ENCODE measurements around the gene DBI.
"Not testable (repeated sequence)": the region's sequence is repeated elsewhere in the genome, so short reads cannot be mapped to it uniquely, and the experiment has no call there.

The DBI gene

GRCh38 chr2:119402106-119402505 lies 35.3 kb downstream of the DBI start:
- no peak for DNase-seq (ENCODE audit: low read depth)

- DNase-seq (ENCODE audit: low read depth): no peak
Observed at GRCh38 chr2:119402645-119403560, 36.1 kb downstream of the DBI start.

DNA sequence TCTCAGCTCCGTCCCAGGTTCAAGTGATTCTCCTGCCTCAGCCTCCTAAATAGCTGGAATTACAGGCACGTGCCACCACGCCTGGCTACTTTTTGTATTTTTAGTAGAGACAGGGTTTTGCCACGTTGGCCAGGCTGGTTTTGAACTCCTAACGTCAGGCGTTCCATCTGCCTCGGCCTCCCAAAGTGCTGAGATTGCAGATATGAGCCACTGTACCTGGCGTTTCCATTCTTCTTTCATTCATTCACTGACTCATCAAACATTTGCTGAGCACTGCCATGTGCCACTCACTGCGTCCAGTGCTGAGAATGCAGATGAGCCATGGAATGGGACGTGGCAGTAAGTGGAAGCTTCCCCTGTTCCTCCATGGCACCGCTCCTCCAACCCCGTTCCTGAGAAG lies 36.8 kb downstream of the DBI start:
- DNase-seq (ENCODE audit: low read depth): not testable (repeated sequence)

GRCh38 chr2:119405151-119405550 lies 38.4 kb downstream of the DBI start:
- no peak for DNase-seq (ENCODE audit: low read depth)

DNA sequence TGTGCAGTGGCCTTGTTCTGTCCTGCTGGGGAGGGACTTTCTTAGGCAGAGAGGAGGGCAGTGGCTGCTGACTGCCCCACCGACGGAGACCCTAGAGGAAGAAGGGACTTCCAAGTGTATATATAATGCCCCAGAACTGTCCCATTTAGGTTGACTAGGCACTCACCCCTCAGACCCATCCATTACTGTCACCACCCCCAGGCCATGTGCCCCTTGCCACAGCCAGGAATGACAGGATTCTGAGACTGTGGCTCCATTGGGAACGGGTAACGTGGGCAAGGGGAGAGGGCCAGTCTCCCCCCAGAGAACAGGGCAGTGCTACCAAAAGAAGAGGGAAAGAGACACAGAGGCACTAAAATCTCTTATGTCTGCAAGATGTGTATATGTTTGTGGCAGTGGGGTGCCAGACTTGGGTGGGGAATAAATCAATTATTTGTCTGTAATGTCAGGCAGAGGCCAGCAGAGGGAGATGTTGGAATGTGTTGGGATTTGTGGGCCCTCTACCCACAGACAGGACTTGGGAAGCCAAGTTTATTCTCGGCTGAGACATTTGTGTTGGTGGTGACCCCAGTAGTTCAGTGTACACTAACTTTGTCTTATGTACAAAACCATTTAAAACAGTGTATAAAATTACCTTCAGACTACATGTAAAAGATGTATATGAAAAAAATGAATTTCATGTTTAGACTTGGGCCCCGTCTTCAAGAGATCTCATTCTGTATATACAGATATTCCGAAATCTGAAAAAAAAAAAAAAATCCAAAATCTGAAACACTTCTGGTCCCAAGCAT lies 40.8 kb downstream of the DBI start:
- no peak for DNase-seq (ENCODE audit: low read depth)

GRCh38 chr2:119408221-119408619 lies 41.4 kb downstream of the DBI start:
- no peak for DNase-seq (ENCODE audit: low read depth)

- DNase-seq (ENCODE audit: low read depth): no peak
Observed at GRCh38 chr2:119409506-119409905, 42.7 kb downstream of the DBI start.

DNA sequence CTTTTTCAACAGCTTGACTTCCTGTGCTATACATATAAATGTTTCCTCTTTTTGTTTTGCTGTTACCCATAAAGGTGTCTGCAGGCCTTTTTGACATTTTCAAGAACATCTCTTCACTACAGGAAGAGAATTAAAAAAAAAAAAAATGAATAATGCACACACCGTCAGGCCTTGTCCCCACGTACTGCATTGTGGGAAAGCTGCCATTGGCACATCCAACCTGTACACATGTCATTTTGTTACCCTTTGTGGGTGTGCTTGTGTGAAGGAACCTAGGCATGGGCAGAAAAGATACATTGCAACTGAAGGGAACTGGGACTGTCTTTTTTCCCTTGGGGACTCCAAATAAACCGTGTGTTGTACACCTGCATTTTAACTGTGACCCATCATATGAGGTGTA lies 48.1 kb downstream of the DBI start:
- DNase-seq (ENCODE audit: low read depth): no peak

DNA sequence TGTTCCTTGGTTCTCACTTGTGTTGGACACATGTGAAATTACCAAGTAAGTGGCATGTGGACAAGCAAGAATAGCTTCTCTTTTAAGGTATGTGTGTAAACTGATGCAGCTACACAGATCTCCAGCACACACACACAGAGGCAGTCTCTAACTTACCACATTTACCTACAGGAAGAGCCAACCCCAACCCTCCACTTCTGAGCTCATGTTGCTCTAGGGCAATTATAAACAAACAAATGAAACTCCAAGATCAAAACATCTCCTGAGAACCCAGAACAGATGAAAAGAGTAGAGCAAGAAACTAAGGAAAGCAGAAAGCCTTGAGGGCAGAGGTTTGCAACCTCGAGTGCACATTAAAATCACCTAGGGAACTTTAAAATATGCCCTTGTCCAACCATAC lies 48.9 kb downstream of the DBI start:
- no peak for DNase-seq (ENCODE audit: low read depth)

- DNase-seq (ENCODE audit: low read depth): no peak
Observed at GRCh38 chr2:119416299-119416923, 49.6 kb downstream of the DBI start.

DNA sequence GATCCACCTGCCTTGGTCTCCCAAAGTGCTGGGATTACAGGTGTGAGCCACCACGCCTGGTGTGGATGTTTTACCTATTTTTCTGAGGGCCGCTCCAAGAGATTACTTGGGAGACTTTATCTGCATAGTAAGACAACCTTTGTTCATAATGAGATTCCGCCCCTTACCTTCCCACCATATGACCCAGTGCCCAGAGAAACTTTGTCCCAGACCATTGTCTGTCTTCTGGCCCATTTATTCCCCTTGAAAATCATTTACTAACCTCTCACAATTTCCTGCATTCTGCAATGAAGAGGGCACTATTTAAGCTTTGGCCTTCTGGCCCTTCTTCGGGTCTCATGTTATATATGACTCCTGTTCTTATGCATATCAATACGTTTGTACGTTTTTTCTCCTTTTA lies 51.1 kb downstream of the DBI start:
- DNase-seq (ENCODE audit: low read depth): no peak

GRCh38 chr2:119419065-119419464 lies 52.3 kb downstream of the DBI start:
- no peak for DNase-seq (ENCODE audit: low read depth)

DNA sequence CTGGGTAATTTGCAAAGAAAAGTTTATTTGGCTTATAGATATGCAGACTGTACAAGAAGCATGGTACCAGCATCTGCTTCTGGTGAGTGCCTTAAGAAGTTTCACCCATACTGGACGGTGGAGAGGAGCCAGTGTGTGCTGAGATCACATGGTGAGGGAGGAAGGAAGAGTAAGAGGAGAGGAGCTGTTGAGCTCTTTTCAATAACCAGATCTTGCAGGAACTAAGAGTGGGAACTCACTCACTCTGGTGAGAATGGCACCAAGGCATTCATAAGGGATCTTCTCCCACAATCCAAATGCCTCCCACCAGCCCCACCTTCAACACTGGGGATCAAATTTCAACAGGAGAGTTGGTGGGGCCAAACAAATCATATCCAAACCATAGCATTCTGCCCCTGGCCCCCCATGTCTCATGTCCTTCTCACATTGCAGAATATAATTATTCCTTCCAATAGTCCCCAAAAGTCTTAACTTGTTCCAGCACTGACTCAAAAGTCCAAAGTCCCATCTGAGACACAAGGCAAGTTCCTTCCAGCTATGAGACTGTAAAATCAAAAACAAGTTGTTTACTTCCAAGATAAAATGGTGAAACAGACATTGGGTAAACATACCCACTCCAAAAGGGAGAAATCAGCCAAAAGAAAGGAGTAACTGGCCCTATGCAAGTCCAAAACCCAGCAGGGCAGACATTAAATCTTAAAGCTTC lies 53.2 kb downstream of the DBI start:
- no peak for DNase-seq (ENCODE audit: low read depth)

DNA sequence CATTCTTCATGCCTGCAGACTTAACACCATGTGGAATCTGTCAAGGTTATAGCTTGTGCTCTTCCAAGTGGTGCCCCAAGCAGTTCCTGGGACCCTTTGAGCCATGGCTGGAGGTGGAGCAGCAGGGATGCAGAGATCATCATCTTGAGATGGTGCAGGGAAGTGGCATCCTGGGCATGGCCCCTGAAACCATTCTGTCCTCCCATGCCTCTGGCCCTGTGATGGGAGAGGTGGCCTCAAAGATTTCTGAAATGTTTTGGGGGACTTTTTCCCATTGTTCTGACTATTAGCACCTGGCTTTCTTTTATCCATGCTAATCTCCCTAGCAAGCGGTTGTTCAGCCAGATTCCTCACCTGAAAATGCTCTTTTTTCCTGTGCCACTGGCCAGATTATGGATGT lies 54.5 kb downstream of the DBI start:
- no peak for DNase-seq (ENCODE audit: low read depth)

DNA sequence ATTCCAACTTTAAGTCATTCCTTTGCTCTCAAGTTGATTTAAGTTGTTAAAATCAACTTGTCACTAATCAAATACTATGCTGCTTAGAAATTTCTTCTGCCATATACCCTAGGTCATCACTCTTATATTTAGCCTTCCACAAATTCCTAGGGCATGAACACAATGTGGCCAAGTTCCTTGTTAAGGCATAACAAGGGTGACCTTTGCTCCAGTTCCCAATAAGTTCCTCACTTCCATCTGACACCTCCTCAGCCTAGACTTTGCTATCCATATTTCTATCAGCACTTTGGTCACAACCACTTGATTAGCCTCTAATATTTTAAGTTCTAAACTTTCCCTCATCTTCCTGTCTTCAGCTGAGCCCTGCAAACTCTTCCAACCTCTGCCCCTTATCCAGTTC lies 55.0 kb downstream of the DBI start:
- no peak for DNase-seq (ENCODE audit: low read depth)

Measured in stimulated activated CD8-positive, alpha-beta memory T cell treated with anti-CD3 and anti-CD28 coated beads, Interleukin-15, amount 100 ng/mL, for 1 hour (primary cell).